DOHH2 (cell line): ENCODE measurements around the gene VTN.

Source experiments
- H3F3A ChIP-seq: fragments of 200-600 bp; sonication (generic), shearing (Covaris generic); 2 replicates; pipeline ENCODE4 v1.6.0; 2016; ENCODE audit warnings: antibody characterized with exemption, mild to moderate bottlenecking; ENCODE audit not compliant: control insufficient read depth, insufficient read depth
- H3K27ac ChIP-seq: fragments of 200-600 bp; sonication (generic); 2 replicates; pipeline ENCODE4 v1.5.1; 2014; ENCODE audit warnings: low read depth, mild to moderate bottlenecking, low read length, moderate library complexity
- H3K27me3 ChIP-seq: fragments of 200-600 bp; sonication (generic); 2 replicates; pipeline ENCODE4 v1.6.1; 2014; ENCODE audit warnings: mild to moderate bottlenecking, low read length, mixed read lengths; ENCODE audit not compliant: control insufficient read depth
- H3K36me3 ChIP-seq: fragments of 200-600 bp; sonication (generic); 2 replicates; pipeline ENCODE4 v1.6.1; 2014; ENCODE audit warnings: mild to moderate bottlenecking, low read length, moderate library complexity, mixed read lengths; ENCODE audit not compliant: control insufficient read depth
- H3K4me1 ChIP-seq: fragments of 200-600 bp; sonication (generic); 2 replicates; pipeline ENCODE4 v1.6.1; 2014; ENCODE audit warnings: mild to moderate bottlenecking, low read length, mixed read lengths; ENCODE audit not compliant: control insufficient read depth
- H3K4me2 ChIP-seq: fragments of 200-600 bp; sonication (generic); 2 replicates; pipeline ENCODE4 v1.6.0; 2014; ENCODE audit warnings: mild to moderate bottlenecking, low read length, moderate library complexity
- H3K4me3 ChIP-seq: fragments of 200-600 bp; sonication (generic); 2 replicates; pipeline ENCODE4 v1.5.1; 2014; ENCODE audit warnings: mild to moderate bottlenecking, low read length, mixed read lengths
- H3K79me2 ChIP-seq: fragments of 200-600 bp; sonication (generic); 2 replicates; pipeline ENCODE4 v1.6.1; 2014; ENCODE audit warnings: mild to moderate bottlenecking, low read length, mixed read lengths; ENCODE audit not compliant: control insufficient read depth
- H3K9me2 ChIP-seq: fragments of 200-600 bp; sonication (generic); replicated peaks from 2 replicates; pipeline ENCODE4 v1.6.1; 2014; ENCODE audit warnings: mild to moderate bottlenecking, low read length, mixed read lengths; ENCODE audit not compliant: control insufficient read depth
- H3K9me3 ChIP-seq: fragments of 200-600 bp; sonication (generic); 2 replicates; pipeline ENCODE4 v1.6.1; 2014; ENCODE audit warnings: antibody characterized with exemption, low read length, mixed read lengths; ENCODE audit not compliant: control insufficient read depth, insufficient read depth
- H4K20me1 ChIP-seq: fragments of 200-600 bp; sonication (generic); 2 replicates; pipeline ENCODE4 v1.6.0; 2014; ENCODE audit warnings: low read depth, mild to moderate bottlenecking, antibody characterized with exemption, low read length, moderate library complexity; ENCODE audit not compliant: control insufficient read depth, insufficient read depth
- EZH2phosphoT487 ChIP-seq: fragments of 200-600 bp; sonication (generic); IDR thresholded peaks from 2 replicates; pipeline ENCODE4 v1.6.1; 2017; ENCODE audit warnings: borderline replicate concordance, mild to moderate bottlenecking, antibody characterized with exemption, low read length, moderate library complexity, mixed read lengths
- TF ChIP-seq, protein P1 (sequence below): fragments of 200-600 bp; sonication (generic); IDR thresholded peaks from one replicate; pipeline ENCODE4 v1.5.1; 2014; ENCODE audit warnings: antibody characterized with exemption, mild to moderate bottlenecking, low read depth, low read length; ENCODE audit not compliant: poor library complexity, severe bottlenecking

VTN gene

DNA sequence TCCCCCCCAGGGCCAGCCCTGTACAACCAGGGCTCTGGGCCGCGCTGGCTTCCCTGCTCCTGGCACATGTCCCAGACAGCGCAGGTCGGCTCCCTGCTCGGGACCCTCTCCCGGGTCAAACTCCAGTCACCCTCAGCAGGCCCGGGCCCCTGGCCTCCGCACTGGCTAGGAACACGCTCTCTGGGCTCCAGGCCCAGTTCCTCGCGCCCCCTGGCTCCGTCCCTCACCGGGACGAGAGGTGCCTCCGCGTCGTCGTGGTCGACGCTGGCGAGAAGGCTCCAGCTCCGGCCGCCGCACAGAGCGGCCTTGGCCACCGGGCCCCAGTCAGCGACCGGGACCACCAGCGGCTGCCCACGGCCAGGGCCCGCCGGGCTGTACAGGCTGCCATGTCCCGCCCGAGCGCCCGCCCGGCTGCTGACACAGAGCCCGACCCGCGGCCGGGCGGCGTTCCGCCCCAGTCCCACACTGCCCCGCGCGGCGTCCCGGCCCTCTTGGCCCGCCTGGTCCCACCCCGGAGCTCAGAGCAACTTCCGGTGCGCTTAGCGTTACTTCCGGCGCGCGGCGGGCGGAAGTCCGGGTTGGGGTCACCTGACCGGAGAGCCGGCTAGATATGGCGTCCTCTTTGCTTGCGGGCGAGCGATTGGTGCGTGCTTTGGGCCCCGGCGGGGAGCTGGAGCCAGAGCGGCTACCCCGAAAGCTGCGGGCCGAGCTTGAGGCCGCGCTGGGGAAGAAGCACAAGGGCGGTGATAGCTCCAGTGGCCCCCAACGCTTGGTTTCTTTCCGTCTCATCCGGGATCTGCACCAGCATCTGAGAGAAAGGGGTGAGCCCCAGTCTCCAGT lies 12.8 kb downstream of the VTN start, which contains the start of gene POLDIP2:
Gene POLDIP2, minus strand, starts transcription at position 467 of the 840 bp plus-strand sequence. Its CDS starts 79 bp downstream, at position 388.
- TF ChIP-seq EZH2phosphoT487 = no peak
- TF ChIP-seq, protein P1, sequence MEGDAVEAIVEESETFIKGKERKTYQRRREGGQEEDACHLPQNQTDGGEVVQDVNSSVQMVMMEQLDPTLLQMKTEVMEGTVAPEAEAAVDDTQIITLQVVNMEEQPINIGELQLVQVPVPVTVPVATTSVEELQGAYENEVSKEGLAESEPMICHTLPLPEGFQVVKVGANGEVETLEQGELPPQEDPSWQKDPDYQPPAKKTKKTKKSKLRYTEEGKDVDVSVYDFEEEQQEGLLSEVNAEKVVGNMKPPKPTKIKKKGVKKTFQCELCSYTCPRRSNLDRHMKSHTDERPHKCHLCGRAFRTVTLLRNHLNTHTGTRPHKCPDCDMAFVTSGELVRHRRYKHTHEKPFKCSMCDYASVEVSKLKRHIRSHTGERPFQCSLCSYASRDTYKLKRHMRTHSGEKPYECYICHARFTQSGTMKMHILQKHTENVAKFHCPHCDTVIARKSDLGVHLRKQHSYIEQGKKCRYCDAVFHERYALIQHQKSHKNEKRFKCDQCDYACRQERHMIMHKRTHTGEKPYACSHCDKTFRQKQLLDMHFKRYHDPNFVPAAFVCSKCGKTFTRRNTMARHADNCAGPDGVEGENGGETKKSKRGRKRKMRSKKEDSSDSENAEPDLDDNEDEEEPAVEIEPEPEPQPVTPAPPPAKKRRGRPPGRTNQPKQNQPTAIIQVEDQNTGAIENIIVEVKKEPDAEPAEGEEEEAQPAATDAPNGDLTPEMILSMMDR = no peak
- Histone ChIP-seq H3K4me2 (peak within 1 kb of the TSS; percentile 79), H4K20me1 (no peaks in the 10 kb centered on the region), H3K36me3 (peaks cover 67% of the 10 kb centered on the region), H3K9me2 (no peaks in the 10 kb centered on the region), H3K27ac (peak within 1 kb of the TSS; percentile 10; the same call in 1 of the 2 replicates), H3F3A (no peaks in the 10 kb centered on the region), H3K79me2 (peaks cover 43% of the 10 kb centered on the region), H3K27me3 (no peaks in the 10 kb centered on the region), H3K9me3 (no peaks in the 10 kb centered on the region), H3K4me3 (peak within 1 kb of the TSS; percentile 93), H3K4me1 (peaks cover 19% of the 10 kb centered on the region)

DNA sequence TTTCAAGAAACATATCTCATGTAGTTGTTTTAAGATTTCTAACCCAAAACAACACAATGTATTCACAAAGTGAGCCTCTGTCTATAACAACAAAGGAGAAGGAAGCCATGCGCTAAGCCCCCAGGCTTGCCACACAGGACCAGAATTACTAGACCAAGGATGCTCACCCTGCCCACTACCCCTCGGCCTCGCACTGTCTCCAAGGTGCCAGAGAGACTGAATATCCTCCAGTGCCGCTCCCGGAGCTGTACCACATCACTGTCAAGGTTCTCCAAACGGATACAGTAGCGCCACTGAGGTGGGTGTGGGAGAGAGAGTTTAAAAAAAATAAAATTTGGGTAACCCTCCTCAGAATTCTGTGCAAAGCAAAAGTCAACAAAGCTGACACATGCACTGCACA lies 19.8 kb downstream of the VTN start:
- no peak for TF ChIP-seq EZH2phosphoT487
- TF ChIP-seq, protein P1 = no peak
- H4K20me1 ChIP-seq = no peaks in the 10 kb centered on the region
- peaks cover 94% of the 10 kb centered on the region for H3K36me3 ChIP-seq
- no peak overlapping the region for H3K4me2 ChIP-seq
- H3K27me3 ChIP-seq = no peaks in the 10 kb centered on the region
- no peak overlapping the region for H3K27ac ChIP-seq
- H3K79me2 ChIP-seq = peaks cover 7% of the 10 kb centered on the region
- H3F3A ChIP-seq = peaks cover 7% of the 10 kb centered on the region; the same call in 1 of the 2 replicates
- no peaks in the 10 kb centered on the region for H3K9me3 ChIP-seq
- H3K9me2 ChIP-seq = no peaks in the 10 kb centered on the region
- H3K4me3 ChIP-seq = no peak overlapping the region
- no peaks in the 10 kb centered on the region for H3K4me1 ChIP-seq

DNA sequence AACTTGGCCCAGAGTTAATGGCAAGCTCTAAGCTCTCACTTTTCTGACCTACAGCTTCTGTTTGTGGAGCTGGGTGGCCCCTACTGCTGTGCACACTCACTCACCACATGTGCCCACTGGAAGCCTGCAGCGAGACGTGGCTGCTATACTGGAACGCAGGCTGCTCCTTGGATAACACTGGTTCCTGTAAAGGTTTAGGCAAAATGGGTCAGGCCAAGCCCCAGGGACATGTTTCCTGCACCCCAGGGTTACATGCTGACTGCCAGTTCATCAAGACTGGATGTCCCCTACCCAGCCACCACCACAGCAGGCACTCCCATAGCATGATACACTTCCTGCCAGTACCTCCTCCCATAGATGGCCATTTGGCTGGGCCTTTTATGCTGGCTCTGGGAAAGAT lies 21.1 kb downstream of the VTN start:
- Histone ChIP-seq H3K27ac (no peak overlapping the region), H3K36me3 (peaks cover 92% of the 10 kb centered on the region), H3K4me1 (no peaks in the 10 kb centered on the region; the same call in 1 of the 2 replicates), H3K9me2 (no peaks in the 10 kb centered on the region), H4K20me1 (no peaks in the 10 kb centered on the region), H3K9me3 (no peaks in the 10 kb centered on the region), H3K4me3 (no peak overlapping the region), H3K27me3 (no peaks in the 10 kb centered on the region), H3K4me2 (no peak overlapping the region), H3F3A (peaks cover 7% of the 10 kb centered on the region; the same call in 1 of the 2 replicates), H3K79me2 (no peaks in the 10 kb centered on the region)
- no peak for TF ChIP-seq EZH2phosphoT487
- TF ChIP-seq, protein P1 = no peak
